DOHH2 (cell line): ENCODE measurements around the gene RNF20.

Experiments
- CTCF ChIP-seq: fragments of 200-600 bp; sonication (generic); IDR thresholded peaks from one replicate; pipeline ENCODE4 v1.5.1; 2014; ENCODE audit warnings: antibody characterized with exemption, mild to moderate bottlenecking, low read depth, low read length; ENCODE audit not compliant: poor library complexity, severe bottlenecking
- EZH2phosphoT487 ChIP-seq: fragments of 200-600 bp; sonication (generic); IDR thresholded peaks from 2 replicates; pipeline ENCODE4 v1.6.1; 2017; ENCODE audit warnings: borderline replicate concordance, mild to moderate bottlenecking, antibody characterized with exemption, low read length, moderate library complexity, mixed read lengths

DNA sequence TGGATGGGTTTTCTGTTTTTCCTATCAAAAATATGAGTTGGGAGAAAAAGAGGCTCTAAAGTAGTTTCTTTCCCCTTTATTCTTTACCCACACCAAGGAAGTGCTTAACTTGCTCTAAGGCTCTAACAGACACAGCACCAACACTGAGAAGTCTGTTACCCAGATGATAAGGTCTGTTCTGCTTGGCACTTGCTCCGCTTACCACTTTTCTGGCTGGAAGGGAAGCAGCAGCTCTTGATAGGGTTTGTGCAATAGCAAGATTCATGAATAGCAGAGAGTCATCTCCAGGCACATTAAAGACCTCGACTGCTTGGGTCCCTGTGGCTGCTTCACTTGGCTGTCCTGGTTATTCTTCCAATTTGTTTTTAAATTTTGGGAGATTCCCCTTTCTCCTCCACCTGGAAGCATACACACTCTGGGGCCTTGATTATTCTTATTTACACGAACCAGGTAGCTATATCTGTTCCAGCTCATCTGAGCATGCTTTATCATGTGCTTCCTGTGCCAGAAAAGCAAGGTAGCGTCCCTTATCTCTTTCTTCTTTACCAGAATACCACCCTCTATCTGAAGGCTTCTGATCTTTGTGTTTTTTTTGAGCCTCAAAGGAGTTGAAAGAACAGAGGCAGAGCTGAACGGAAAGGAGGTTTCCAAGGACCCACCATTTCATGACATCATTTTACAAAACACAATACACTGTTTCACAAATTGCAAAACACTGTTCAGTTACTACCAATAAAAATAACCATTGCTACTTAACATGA is 36.3 kb downstream of the RNF20 start:
- TF ChIP-seq CTCF (no peak), EZH2phosphoT487 (no peak)
